ENCODE results near the gene BDKRB1. TPM values are rescaled to one million over a fixed set of nuclear protein-coding genes. Genes with fewer than 3 reads are reported as not detected.

BDKRB1 gene
- total RNA-seq, 2 experiments from 2014 or later: not detected

DNA sequence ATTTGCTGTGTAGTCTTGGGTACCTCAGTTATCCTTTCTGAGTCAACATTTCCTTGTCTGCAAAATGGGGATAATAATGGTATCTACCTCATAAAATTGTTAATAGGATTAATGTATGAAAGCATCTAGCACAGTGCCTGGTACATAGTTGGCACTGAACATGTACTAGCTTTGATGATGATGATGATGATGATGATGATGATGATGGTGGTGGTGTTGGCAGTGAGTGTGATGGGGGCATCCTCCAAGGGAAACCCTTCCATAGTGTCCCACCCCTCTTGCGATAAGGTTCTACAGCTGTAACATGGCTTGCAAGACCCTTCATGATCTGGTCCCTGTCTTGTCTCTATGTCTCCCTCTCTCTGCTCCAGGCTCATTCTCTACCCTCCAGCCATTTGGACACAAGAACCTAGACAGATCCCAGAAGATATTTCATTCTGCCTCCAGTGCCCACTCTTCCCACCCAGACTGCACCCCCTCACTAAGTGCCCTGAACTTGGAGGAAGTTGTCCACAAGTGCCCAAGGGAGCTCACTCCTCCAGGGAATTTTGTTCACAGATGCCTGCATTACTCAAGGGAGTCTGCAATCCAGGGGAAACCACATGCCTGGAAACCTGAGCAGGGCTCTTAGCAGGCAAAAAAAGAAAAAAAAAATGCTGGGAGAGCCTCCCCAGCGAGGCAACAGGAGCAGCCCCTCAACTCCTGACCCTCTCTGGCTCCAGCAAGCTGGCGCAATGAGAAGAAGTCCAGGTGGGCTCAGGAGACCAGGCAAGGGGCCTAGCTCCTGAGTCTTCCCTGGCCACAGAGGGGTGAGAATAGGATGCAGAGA is 10.1 kb upstream of the BDKRB1 start:
- H3K27me3 Mint-ChIP-seq: peaks cover 13% of the 10 kb centered on the region
- no peaks in the 10 kb centered on the region for H3K36me3 Mint-ChIP-seq
- H3K27ac Mint-ChIP-seq: no peak overlapping the region
- no peaks in the 10 kb centered on the region for H3K4me1 Mint-ChIP-seq
- no peaks in the 10 kb centered on the region for H3K9me3 Mint-ChIP-seq
- H3K4me3 Mint-ChIP-seq: no peak overlapping the region
- no peak for DNase-seq

DNA sequence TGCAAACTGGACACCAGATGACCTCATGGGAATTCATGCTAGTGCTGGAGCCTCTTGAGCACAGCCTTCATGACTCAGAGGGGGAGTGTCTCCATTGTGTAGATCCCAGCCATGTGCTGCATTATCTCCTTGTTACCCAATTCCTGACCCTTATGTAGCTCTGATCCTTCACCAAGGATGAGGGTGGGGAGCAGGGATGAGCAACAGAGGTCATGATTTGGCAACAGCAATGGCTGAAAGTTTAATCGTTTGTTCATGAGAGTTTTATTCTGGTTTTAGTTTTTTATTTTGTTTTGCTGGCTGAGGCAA is 9.5 kb upstream of the BDKRB1 start:
- Mint-ChIP-seq H3K27ac (no peak overlapping the region), H3K9me3 (no peaks in the 10 kb centered on the region), H3K4me3 (no peak overlapping the region), H3K36me3 (no peaks in the 10 kb centered on the region), H3K27me3 (peaks cover 15% of the 10 kb centered on the region), H3K4me1 (no peaks in the 10 kb centered on the region)
- DNase-seq: no peak

DNA sequence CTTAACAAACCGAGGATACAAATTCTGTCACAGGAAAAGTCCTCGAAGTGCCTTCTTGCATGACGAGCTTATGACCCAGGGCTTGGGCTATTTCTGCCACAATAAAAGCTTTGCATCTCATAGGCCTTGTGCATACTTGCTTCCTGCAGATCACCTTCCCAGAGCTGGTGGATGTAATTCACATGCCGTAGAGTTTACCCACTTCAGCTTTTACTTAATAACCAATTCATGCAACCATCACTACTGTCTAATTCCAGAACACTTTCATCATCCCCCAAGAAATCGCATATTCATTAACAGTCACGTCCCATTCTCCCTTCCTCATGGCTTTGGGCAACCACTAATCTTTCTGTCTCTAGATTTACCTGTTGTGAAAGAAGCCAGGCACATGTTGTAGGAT is 9.0 kb upstream of the BDKRB1 start:
- no peaks in the 10 kb centered on the region for H3K4me1 Mint-ChIP-seq
- no peak for DNase-seq
- H3K4me3 Mint-ChIP-seq: no peak overlapping the region
- peaks cover 17% of the 10 kb centered on the region for H3K27me3 Mint-ChIP-seq
- H3K9me3 Mint-ChIP-seq: no peaks in the 10 kb centered on the region
- no peaks in the 10 kb centered on the region for H3K36me3 Mint-ChIP-seq
- no peak overlapping the region for H3K27ac Mint-ChIP-seq

DNA sequence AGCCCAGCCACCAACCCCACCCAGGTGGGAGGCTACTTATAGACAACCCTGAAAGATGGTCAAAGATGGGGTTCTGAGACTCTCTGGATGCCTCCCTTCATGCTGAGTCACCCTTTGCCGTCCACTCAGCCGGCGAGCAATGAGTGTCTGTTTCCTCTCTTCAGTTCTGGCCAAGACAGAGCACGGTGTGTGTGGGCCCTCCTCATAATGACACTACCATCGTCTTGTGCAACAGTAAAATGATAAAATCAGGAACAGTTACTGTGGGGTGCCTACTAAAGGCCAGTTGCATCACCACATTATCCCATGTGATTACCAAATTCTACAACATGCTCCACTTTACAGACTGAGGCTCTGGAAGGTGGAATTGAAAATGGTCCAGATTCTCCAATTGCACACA is 7.0 kb upstream of the BDKRB1 start:
- Mint-ChIP-seq H3K27ac (no peak overlapping the region), H3K4me3 (no peak overlapping the region), H3K27me3 (peaks cover 24% of the 10 kb centered on the region), H3K9me3 (no peaks in the 10 kb centered on the region), H3K36me3 (no peaks in the 10 kb centered on the region), H3K4me1 (no peaks in the 10 kb centered on the region)
- DNase-seq: no peak

DNA sequence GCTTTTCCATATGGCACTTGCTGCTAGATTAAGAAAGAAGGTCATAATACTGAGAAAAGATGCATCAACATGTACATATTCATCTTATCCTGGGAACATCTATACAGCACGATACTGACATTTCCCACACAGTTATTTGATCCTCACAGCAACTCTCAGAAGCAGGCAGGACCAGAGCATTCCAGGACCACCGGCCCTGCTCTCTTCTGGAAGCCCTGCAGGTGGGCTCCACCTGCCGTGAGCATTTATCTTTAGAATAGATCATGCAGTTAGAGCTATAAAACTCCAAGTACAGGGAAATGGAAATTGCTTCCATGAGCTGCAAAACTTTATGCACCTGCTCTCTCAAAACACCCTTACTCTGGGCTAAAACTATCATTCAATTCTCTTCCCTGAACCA is 5.5 kb upstream of the BDKRB1 start:
- no peak for DNase-seq
- no peaks in the 10 kb centered on the region for H3K4me1 Mint-ChIP-seq
- H3K36me3 Mint-ChIP-seq: no peaks in the 10 kb centered on the region
- no peak overlapping the region for H3K4me3 Mint-ChIP-seq
- H3K9me3 Mint-ChIP-seq: no peaks in the 10 kb centered on the region
- H3K27ac Mint-ChIP-seq: no peak overlapping the region
- H3K27me3 Mint-ChIP-seq: peaks cover 24% of the 10 kb centered on the region

DNA sequence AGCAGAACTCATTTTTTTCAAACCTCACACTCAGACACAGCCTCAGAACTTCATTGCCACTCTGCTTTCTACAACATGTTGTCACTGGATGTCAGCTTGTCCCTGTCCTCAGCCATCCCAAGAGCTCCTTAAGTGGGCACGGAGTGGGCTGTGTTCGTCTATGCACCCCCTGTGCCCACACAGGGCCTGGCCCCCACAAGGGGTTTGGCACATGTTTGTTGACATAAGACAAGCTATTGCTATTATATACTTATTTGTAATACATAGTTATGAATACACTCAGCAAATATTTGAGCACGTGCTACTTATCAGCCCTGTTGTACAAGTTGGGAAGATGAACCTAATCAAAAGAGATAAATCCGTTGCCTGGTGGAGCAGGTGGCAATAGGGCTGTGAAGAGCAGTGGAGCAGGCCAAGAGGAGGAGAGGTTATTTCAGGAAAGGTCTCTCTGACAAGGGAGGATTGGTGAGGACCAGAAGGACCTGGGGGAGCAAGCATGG is 4.3 kb upstream of the BDKRB1 start:
- no peaks in the 10 kb centered on the region for H3K9me3 Mint-ChIP-seq
- no peak for DNase-seq
- H3K27ac Mint-ChIP-seq: no peak overlapping the region
- H3K27me3 Mint-ChIP-seq: peaks cover 24% of the 10 kb centered on the region
- H3K4me3 Mint-ChIP-seq: no peak overlapping the region
- no peaks in the 10 kb centered on the region for H3K4me1 Mint-ChIP-seq
- H3K36me3 Mint-ChIP-seq: no peaks in the 10 kb centered on the region

DNA sequence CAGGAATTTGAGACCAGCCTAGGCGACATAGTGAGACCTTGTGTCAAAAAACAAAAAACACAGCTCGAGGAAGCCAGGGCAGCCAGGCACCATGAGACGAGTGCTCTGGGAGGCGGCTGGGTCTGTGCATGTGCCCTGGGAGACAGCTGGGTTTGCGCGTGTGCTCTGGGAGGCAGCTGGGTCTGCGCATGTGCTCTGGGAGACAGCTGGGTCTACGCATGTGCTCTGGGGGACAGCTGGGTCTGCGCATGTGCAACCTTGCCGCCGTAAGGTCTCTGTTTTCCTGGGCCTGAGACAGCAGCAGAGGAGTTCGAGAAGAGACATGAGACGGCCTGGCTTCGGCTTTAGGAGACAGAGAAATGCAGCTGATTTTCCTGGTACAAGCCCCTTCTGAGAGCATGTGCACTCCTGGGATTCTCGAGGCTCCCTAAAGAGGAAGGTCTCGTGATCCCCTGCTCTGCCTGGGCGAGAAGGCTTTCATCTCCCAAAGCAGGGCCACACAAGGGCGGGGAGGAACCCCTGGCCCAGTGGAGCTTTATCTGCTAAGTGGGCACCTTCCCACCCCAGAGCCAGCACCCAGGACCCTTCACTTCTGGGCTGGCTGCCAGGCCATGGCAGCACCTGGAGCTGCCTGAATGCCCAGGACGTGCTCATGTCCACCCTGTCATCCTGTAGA is 3.5 kb upstream of the BDKRB1 start:
- Mint-ChIP-seq H3K4me1 (no peaks in the 10 kb centered on the region), H3K27ac (no peak overlapping the region), H3K27me3 (peaks cover 20% of the 10 kb centered on the region), H3K36me3 (no peaks in the 10 kb centered on the region), H3K4me3 (no peak overlapping the region), H3K9me3 (no peaks in the 10 kb centered on the region)
- no peak for DNase-seq

DNA sequence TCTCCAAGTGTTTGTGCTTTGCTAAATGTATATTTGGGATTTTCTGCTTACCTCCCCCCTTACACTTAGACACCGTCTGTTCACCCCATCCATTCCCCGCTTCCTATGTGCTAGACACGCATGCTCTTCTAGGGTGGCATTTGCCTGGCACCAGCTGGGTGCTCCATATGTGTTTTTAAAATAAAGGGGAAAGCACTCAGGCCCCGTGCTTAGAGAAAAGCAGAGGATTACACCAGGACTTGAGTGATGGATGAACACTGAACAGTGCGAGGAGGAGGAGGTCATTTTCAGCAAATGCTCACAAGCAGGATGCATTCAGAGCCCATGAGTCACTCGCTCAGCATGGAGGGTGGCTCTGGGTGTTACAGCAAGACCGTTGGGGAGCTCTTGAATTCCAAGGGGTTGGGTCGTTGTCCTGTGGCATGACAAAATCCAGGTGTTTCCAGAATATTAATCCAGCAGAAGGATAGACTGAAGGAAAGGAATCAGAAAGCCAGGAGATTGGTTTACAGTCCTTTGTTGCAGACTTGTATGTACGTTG is 2.9 kb upstream of the BDKRB1 start:
- Mint-ChIP-seq H3K9me3 (no peaks in the 10 kb centered on the region), H3K27me3 (peaks cover 23% of the 10 kb centered on the region), H3K27ac (no peak overlapping the region), H3K4me1 (no peaks in the 10 kb centered on the region), H3K4me3 (no peak overlapping the region), H3K36me3 (no peaks in the 10 kb centered on the region)
- DNase-seq: no peak

DNA sequence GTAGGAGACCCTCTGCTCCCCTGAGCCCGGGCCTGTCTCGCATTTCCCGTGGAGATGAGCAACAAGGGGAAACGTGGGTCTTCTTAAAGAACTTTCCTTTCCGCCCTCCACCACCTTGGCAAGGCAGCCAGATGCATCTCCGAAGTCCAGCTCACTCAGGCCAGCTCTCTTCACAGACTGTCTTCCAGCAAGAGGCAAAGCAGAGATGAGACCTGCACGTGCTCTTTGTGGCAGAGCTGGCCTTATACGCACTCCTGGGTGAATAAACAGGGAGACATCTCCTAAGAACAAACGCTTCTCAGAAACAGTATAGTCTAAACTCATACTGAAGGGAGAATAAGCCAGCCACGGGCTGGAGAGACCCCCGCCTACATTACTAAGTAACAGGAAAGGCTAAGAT is 1.3 kb upstream of the BDKRB1 start:
- no peak overlapping the region for H3K27ac Mint-ChIP-seq
- H3K9me3 Mint-ChIP-seq: no peaks in the 10 kb centered on the region
- H3K27me3 Mint-ChIP-seq: peaks cover 23% of the 10 kb centered on the region
- H3K4me3 Mint-ChIP-seq: no peak overlapping the region
- no peak for DNase-seq
- H3K36me3 Mint-ChIP-seq: no peaks in the 10 kb centered on the region
- H3K4me1 Mint-ChIP-seq: no peaks in the 10 kb centered on the region

DNA sequence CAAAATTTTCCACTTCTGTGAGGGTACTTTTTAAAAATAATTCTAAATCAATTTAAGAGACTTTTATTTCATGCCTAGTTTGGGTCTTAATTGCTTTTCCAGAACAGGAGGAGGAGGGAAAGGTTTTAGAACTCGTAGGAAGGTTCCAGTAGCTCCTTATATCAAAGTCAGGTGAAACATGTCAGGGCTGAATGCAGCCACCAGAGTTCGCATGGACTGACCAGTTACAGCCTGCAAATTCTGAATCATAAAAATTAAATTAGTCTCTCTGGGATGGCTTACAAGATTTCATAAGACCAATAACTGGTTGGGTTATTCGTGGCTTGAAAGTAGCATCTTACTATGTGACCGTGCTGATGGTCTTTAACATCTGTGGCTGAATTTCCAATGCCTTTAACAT is 397 bp downstream of the BDKRB1 start:
- H3K9me3 Mint-ChIP-seq: no peaks in the 10 kb centered on the region

DNA sequence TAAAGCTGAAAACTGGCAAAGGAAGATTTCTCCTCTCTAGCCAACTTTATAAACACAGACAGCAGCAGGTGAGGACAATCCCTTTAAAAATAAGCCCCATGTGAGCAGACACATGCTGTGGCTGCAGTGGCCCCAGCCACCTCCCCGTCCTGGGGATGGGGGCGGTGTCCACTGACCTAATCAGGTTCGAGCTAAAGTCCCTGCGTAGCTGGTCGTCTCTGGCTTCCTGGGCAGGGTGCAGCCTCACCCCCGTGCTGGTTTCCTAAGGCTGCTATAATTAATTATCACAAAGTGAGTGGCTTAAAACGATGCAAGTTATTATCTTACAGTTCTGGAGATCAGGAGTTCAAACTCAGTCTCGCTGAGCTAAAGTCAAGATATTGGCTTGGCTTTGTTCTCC is 1.0 kb downstream of the BDKRB1 start:
- no peaks in the 10 kb centered on the region for H3K9me3 Mint-ChIP-seq
- no peak overlapping the region for H3K4me3 Mint-ChIP-seq
- DNase-seq: no peak
- no peaks in the 10 kb centered on the region for H3K36me3 Mint-ChIP-seq
- no peak overlapping the region for H3K27ac Mint-ChIP-seq
- H3K27me3 Mint-ChIP-seq: peaks cover 21% of the 10 kb centered on the region
- no peaks in the 10 kb centered on the region for H3K4me1 Mint-ChIP-seq

More for the DNA sequence above, 397 bp downstream of the BDKRB1 start:
- Mint-ChIP-seq H3K4me3 (no peak overlapping the region), H3K27me3 (peaks cover 24% of the 10 kb centered on the region), H3K27ac (no peak overlapping the region), H3K36me3 (no peaks in the 10 kb centered on the region), H3K4me1 (no peaks in the 10 kb centered on the region)
- DNase-seq: no peak

DNA sequence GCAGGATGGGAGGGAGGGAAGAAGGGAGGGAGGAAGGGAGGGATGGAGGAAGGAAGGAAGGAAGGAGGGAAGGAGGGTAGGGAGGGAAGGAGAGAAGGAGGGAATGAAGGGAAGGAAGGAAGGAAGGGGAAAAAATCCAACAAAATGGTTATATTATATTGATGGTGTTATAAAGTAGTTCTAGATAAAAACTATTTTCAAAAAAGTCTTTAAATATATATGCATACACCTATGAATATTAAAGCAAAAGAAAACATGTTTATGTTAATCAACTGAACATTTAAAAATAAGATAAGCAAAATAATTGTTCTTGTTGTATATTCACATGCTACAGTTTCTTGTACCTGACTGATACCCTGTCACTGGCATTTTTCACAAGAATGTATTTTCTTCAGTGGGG is 1.9 kb downstream of the BDKRB1 start:
- H3K4me3 Mint-ChIP-seq: no peak overlapping the region
- H3K9me3 Mint-ChIP-seq: no peaks in the 10 kb centered on the region
- H3K36me3 Mint-ChIP-seq: no peaks in the 10 kb centered on the region
- peaks cover 21% of the 10 kb centered on the region for H3K27me3 Mint-ChIP-seq
- no peak overlapping the region for H3K27ac Mint-ChIP-seq
- no peak for DNase-seq
- H3K4me1 Mint-ChIP-seq: no peaks in the 10 kb centered on the region

DNA sequence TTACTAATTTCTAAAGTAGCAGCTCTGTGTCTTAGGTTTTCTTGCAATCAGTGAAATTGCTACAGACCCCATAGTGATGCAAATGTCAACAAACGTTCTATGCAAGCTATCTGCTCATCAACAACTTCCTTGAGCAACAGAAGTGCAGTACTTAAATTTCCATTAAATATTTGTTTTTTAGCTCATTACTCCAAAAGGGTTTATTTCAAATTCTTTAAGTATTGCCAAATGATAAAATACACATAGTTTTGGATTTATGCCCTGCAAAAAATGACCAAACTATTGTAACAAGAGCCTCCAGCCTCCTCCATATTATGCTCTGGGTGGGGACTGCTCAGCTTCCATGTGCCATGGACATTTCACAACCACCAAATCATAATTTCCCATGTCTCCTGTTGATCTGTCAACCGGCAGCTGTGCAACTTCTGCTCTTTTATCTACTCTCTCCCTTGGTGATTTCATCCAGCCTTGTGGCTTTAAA is 4.4 kb downstream of the BDKRB1 start:
- no peak overlapping the region for H3K27ac Mint-ChIP-seq
- peaks cover 18% of the 10 kb centered on the region for H3K27me3 Mint-ChIP-seq
- DNase-seq: no peak
- no peaks in the 10 kb centered on the region for H3K4me1 Mint-ChIP-seq
- H3K36me3 Mint-ChIP-seq: no peaks in the 10 kb centered on the region
- no peaks in the 10 kb centered on the region for H3K9me3 Mint-ChIP-seq
- no peak overlapping the region for H3K4me3 Mint-ChIP-seq

DNA sequence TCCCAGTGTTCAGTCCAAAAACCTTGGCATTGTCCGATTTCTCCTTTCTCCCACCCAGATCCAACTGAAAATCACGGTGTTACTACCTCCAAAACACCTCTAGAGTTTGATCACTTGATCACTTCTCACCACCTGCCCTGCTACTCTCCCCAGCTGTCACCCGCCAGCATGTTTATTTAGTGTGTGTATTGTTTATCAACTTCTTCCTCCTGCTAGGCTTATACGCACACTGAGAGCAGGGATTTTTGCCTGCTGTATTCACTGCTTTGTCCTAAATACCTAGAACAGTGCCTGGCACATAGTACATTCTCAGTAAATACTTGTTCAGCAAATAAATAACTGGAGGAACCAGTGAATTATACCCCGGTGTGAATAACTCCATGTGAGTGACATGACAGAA is 5.0 kb downstream of the BDKRB1 start:
- DNase-seq: no peak
- H3K9me3 Mint-ChIP-seq: no peaks in the 10 kb centered on the region
- no peak overlapping the region for H3K27ac Mint-ChIP-seq
- no peaks in the 10 kb centered on the region for H3K36me3 Mint-ChIP-seq
- H3K27me3 Mint-ChIP-seq: peaks cover 18% of the 10 kb centered on the region
- no peak overlapping the region for H3K4me3 Mint-ChIP-seq
- no peaks in the 10 kb centered on the region for H3K4me1 Mint-ChIP-seq

DNA sequence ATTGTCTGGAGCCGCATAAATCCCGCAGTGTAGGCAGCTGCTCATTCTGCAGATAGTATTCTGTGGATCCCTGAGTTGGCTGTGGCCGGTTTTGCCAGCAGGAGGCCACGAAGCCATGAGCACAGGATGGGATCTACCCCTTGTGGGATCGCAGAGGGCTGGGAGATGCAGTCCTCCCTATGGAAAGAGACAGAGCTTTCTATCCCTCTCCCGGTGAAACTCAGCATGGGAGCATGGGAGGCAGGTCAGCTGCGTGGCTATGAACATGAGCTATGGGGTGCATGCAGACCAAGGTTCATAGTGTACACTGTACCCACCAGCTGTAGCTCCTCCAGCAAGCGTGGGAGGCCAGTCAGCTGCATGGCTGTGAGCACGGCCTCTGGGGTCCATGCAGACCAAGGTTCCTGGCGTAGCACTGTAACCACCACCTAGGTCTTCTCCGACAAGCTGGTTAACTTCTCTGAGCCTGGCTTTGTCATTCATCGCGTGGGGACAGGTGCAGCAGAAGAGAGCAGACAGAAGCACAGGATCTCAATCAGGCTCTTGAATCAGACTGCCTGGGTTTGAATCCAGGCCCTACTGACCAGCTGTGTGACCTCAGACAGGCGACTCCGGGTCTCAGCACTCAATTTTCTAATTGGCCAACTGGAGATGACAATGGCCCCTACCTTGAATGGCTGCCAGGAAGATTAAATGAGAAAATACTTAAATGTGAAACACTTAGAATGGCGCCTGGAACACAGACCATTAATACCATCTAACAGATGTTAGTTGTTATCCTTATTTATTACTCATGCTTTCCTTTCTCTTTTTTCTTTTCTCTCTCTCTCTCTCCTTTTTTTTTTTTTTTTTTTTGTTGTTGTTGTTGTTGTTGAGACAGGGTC is 6.0 kb downstream of the BDKRB1 start:
- DNase-seq: no peak
- Mint-ChIP-seq H3K27ac (no peak overlapping the region), H3K36me3 (no peaks in the 10 kb centered on the region), H3K4me1 (no peaks in the 10 kb centered on the region), H3K4me3 (no peak overlapping the region), H3K9me3 (no peaks in the 10 kb centered on the region), H3K27me3 (peaks cover 21% of the 10 kb centered on the region)
